Measurements from ENCODE around the gene CRIM1.

Gene CRIM1

DNA sequence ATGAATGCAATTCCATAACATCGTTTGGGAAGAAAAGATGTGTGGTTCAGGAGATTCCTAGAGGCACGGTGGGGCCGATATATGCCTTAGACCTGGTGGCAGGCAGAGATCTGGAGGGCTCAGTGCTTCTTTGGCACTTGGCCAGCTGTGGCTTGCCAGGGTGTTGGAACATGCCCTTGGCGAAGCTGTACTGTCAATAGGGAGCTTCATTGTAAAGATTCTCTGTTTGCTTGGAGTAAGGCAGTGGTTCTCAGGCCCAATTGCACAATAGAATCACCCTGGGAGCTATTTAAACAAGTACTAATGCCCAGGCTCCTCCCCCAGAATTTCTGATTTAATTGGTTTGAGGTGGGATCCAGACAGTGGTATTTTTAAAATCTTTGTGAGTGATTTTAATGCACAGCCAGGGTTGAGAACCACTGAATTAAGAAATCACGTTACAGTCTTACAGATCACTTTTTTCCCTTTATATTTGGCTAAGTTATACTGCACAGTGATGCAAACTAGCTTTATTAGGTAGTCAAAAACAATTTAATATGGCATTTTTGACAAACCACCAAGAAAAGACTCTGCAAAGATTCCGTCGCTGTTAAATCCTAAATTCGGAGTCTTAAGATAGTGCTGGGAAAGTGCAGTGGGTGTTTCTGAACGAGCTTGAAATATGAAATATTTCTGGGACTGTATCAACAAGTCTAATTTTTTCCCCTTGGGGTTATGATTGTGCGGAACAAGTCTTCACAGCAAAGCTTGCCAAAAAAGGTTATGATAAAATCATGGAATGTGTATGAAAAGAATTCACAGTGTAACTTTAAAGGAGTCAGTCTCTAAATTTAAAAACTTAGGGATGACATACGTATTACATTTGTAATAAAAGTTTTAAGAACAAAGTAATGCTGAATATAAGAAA, 78.0 kb downstream of the CRIM1 start:
- DNase-seq, result no peak

DNA sequence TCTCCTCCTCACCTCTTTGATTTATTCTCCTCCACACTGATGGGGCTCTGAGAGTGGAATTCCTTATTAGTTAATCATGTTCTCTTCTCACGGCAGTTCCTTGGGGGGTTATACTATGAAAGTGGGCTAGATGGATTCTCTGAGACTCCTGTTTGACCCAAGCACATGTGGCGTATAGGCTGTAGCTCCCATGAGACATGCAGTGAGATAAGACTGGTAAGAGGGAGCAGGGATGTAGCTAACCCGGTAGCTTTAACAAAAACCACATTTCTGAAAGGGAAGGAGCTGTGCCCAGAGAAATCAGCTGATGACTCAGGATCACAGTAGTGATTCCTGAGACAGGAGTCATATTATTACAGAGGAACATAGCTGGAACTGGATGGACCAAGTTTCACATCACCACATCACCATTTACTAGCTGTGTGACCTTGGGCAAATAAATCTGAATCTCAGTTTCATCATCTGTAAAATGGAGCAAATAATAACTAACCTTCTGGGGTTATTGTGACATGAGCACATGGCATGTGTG, 82.9 kb downstream of the CRIM1 start:
- DNase-seq, result no peak

DNA sequence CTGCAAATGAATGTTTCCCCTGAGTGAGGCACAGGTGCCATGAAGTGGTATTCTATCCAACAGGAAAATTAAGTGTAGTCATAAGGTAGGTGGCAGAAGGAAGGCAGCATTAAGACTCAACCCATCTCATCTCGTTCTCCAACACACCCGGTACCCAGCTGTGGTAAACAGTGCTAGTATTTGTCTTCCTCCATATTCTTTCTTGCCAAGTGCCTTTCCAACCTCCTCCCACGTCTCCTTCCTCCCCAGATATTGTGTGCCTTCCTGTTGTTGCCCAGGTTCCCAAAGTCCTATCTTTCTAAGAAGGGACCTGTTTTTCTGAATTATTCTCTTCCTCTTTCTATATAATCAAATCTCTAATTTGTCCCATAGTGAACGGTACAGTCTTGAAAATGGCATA, 83.5 kb downstream of the CRIM1 start:
- no peak for DNase-seq

DNA sequence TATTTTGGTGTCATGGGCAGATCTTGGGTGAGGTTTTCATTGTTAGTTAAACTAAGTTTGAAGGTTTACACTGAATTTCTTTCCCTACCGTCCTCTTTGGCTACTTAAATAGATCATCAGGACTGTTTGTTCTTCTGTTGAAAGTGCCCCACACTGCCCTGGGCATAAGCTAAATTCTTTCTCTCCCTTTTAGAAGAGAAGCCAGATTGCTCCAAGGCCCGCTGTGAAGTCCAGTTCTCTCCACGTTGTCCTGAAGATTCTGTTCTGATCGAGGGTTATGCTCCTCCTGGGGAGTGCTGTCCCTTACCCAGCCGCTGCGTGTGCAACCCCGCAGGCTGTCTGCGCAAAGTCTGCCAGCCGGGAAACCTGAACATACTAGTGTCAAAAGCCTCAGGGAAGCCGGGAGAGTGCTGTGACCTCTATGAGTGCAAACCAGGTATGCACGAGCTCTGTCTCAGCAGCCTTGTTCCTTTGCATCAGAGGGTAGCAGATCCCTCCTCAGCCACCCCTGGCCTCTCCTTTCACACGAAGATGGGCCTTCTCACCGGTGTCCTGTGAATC, 85.6 kb downstream of the CRIM1 start:
- no peak for DNase-seq

DNA sequence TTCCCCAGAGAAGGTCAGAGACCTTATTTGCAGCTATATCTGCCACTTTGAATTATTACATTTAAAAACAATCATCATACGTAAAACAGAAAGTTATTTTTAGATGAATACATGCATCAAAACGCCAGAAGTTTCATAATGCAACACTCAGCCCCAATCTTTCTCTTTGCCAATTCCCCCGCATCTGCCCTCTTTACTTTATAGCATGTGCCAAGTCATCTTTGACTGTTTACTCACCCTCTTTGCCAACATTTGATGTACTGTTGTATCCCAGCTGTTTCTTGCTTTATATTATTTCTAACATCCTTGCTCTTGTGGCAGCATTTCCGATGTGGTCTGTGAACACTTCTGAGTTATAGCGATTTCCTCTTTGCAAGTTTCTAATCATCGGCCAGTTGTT, 86.2 kb downstream of the CRIM1 start:
- no peak for DNase-seq

DNA sequence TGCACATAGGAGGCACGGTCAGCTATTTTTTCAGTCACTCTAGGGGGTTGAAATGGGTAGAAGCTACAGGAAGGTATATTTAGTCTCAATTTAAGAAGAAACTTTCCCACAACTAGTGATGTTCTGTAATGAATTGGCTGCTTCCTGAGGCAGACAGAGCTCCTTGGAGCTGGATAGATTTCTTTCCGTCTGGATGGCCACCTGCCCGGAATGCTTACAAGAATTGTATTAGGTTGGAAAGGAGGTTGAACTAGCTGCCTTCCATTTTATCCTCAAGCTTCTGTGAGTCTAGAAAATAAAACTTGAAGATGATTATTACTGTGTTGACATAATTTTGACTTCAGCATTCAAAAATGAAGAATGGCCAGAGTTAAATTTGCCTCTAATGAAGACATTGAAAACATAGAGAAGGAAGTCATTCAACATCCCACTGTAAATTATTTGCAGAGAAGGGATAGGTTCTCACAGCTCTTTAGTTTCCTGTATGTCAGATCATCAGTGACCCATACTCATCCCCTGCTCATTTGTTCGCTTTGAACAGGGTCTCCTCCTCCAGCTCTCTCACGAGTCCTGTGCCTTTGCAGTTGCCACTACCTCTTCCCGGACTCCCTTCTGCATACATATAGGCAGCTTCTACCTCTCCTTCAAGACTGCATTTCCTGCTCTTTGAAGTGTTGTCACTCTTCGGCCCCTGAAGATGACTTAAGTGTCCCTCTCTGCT, 88.8 kb downstream of the CRIM1 start:
- DNase-seq, result no peak

DNA sequence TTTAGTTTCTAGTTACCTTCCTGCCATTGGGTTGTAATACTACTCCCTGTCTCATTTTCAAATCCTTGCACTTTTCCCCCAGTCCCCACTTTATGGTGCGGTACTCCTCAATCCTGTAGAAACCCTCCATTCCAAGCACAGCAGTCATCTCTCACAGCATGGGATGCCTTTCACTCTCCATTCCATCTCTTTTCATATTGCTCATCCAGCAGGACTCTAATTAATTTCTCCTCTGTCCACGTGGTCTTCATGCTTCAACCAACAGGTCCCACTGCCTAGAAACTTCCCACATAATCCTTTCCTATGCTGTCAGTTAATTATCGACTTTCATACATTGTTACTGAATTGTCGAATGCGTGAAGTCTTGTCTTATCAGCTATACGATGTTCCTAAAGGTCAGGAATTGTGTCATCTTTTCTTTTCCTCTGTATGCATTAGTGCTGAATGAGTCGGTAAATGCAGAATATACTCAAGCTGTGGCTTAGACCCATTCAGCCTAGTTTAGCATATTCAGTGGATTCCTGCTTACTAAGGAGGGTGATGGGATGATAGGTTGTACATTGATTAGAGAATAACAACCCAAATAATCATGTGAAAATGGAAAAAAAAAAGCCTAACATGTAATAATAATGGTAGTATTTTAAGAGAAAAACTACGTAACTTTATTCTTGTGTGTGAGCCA, 89.7 kb downstream of the CRIM1 start:
- no peak for DNase-seq

DNA sequence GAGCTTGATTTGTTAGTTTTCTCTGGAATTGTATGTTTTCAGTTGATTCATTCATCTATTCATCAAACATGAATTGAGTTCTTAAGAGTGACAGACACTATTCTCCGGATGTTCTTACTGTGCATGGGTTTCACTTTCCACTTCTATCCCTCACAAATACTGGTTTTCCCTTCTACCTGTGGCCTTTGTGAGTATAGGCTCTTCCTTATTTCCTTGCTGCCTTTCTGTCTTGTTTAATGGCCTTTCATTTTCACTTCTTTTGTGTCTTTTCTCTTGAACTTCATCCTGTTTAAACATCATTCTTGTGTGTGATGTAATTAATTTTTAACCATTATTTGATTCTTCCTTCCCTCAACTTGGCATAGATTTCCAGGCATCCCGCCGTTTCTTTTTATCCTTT, 90.7 kb downstream of the CRIM1 start:
- no peak for DNase-seq

DNA sequence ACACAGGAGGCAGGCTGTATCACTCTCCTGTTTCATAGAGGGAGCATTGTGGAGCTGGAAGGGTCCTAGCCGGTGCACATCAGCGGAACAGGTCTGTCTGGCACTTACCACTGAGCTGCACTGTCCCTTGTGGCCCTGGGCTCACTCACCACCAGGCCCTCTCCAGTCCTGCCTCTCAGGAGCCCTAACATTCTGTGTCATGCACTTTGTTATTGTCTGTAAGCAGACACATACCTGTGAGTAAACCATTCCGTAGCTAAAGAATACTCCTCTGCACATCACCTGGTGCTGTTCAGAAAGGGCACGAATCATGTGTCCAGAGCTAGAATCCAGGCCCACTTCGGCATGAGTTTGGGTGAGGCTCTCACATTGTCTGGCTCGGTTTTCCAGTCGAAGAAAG, 93.6 kb downstream of the CRIM1 start:
- no peak for DNase-seq

DNA sequence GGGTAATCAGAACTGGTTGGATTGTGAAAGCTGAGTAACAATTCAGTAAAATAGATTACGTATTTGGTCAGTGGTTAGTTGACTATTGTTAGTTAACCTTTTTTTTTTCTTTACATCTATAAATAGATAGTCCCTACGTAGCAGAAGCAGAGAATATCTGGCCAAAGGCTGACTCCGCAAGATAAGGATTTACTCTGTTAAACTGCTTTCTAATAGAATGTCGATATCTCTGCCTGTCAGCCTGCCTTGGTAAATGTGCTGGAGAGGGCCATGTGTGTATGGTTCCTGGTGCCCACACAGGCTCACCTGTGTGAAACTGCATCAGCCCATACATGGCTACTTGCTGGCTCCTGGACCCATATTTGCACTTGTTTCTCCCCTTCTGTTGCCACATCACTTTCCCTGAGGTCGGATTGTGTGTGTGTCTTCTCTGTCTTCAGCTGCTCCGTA, 94.4 kb downstream of the CRIM1 start:
- DNase-seq, result no peak

DNA sequence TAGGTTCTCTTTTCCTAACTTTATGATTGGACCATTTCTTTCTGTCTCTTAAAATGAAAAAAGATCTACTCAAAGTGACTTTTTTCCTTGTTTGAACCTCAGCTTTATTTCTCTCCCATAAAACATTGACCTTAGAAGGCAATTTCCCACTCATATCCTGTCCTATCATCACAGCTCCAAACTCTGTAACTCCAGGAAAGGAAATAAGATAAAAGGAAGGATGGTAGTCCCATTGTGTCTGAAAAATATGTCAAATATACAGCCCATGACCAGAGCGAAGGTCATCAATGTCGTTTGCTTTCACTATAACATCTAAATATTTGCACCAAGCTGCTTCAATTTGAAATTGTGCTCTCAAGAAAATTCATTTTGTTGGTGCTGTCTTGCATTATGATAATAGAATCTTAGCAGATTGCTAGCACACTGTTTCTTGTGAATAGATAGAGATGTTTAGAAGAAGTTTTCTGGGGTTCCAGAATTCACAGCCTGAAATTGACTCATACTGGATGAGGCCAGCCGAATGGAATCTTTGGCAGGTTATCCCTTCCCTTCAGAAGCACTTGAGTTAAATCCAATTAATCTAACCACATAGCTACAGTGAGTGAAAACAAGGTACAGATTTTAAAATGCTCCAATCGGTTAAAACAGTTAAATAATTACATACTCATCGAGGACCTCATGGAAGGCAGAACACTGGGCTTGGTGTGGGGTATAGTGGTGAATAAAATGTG, 95.1 kb downstream of the CRIM1 start:
- DNase-seq, result no peak

DNA sequence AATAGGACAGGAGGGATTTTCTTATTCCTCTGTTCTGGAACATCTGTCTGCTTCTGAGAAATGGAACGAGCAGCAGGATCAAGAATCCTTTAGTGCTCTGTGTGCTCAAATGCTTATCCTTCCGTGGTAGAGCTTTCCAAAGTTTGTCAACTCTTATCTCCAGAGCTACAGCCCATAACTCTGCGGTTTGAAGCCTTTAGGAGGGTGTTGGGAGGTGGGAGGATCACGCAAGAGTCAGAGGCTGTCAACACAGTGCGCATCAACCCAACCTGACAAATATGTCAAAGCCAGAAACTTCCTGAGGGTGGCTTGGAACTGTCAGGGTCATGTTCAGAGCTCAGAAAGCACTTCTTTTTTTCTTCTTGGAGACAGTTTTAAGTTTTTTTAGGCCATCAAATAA, 95.9 kb downstream of the CRIM1 start:
- no peak for DNase-seq

DNA sequence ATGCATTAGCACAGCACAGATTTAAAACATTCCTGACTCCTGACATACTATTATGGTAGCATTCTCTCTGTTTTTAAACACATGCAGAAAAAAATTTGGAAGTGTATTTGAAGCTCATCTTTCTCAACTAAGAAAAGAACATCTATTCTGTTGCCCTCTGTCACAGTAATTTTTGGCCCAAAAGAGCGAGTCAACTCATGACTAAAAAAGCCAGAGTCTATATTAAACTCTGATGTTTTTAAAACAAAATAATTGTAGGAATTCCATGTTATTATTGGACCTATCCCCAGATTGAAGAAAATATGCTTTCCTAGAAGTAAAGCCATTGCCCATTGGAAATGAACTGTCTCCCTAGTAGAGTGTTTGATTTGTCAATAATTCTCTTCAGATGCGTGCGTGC, 96.7 kb downstream of the CRIM1 start:
- DNase-seq, result no peak

DNA sequence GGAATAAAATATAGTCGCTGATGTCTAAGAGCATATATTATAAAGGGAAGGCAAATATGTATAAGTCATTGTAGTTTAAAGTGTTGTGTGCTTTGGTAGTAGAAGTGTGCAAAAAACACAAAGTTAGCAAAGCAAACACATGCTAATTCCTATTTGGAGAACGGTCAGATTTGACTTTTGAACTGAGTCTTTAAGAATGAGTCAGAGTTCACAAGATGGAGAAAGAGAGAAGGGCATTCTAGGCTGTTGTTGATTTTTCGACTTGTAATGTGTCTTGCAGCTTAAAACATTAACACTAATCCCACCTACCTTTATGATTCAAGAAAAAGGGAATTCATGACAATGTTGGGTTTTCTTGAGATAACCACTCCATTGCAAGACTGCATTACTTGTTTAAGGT, 98.1 kb downstream of the CRIM1 start:
- DNase-seq, result no peak

DNA sequence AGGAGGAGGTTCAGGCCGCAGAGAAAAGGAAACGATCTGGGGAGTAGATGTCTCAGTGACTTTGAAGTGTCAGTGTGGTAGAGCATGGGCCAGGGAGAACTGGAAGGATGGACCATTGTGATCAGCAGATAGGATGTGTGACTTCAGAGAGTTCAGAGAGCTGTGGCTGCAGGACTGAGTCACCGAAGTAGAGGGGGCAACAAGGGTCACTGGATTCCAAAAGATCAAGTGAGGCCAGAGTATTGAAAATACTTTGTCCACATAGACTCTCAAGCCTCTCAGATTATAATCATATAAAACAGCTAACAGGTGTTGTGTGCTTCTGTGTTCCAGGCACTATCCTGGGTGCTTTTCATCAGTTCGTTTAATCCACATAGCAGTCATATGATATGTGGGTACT, 99.4 kb downstream of the CRIM1 start:
- no peak for DNase-seq

DNA sequence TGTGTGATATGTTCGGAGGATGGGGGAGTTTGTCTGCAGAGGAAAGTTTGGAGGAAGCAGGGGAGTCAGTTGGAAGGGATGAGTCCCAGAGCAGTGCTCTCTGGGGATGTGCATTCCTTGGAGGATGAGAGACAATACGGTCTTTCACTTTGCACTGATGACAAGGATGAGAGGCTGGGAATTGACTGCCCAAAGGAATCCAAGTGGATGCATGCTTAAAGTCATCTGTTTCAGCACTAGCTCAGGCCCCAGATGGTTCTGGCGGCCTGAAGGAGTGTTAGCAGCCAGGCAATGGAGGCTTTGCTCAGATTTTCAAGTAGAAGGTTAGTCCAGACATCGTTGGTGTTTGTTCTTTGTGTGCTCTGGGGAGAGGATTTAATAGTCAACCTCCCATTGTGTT, 100.2 kb downstream of the CRIM1 start:
- DNase-seq, result no peak

DNA sequence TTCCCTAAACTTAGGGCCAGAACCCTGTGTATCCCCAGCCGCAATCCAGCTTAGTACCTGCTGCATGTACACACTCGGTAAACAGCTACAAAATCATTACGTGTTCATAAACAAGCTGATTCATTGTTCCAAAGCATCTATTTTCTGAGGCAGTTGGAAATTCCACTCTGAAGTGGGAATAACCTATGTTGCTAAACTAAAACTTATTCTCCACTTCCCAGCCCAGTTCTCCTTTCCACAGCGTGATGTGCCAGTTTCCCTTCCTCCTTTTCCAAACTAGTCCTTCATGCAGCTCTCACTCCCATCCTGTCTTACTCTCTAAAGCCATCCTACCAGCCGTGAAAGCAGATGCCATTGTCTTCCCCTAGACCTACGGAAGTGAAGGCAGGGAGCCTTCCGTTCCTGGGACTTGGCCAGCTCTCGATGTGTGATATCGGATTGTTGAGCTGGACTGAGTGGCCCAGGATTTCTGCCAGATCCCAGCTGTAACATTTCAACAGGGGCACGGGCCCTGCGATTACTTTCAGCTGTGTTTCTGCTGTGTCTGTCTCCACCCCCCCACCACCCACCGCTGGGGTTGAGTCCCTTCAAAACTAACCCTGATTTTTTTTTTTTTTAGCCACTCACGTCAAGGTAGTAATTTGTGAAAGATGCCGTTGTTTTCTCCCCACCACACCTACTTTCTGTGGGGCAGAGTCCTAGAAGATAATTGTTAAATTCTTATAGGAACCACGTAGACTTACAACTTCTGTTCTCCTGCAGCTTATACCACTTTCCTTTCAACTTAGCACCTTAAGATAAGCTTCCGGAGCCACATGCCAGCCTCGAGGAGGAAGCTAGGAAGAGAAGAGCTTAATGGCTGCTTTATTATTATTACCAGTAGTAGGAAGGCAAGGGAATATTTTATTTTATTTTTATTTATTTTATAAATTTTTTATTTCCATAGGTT, 100.9 kb downstream of the CRIM1 start:
- no peak for DNase-seq

DNA sequence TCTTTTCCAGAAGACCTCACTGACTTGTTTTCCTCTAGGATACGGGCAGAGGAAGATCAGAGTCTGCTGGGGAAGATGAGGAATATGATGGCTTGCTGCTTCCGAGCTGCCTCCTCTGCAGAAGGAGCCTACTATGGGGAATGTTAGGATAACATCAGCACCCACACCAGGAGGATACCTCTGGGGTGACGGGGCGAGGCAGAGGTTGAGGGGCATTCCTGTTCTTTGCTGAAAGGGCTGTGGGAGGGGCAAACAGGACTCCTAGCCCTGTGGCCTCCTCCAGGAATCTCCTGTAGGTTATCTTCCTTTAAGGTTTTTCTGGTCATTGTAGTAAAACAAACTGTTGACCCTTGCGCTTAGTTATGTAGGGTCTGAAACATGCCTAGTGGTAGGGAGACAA, 102.5 kb downstream of the CRIM1 start:
- DNase-seq, result no peak

DNA sequence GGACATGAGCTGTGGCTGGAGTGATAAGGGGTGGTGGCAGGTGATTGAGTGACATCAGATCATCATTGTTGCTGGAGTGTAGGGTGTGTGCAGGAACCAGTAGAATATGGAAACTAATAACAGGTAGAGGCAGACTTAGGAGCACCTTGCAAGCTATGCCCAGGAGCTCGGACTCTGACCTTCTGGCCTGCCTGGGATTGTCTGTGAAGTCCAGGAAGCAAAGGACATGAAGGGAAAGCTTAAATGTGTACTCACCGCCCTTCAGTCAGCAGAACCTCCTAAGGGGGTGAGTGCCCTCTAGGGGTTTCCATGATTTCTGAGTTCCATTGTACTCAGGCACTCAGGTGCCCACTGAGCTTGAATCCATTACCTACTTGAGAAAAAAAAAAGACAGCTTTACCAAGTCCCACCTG, 104.2 kb downstream of the CRIM1 start:
- peak; percentile 63 for DNase-seq

DNA sequence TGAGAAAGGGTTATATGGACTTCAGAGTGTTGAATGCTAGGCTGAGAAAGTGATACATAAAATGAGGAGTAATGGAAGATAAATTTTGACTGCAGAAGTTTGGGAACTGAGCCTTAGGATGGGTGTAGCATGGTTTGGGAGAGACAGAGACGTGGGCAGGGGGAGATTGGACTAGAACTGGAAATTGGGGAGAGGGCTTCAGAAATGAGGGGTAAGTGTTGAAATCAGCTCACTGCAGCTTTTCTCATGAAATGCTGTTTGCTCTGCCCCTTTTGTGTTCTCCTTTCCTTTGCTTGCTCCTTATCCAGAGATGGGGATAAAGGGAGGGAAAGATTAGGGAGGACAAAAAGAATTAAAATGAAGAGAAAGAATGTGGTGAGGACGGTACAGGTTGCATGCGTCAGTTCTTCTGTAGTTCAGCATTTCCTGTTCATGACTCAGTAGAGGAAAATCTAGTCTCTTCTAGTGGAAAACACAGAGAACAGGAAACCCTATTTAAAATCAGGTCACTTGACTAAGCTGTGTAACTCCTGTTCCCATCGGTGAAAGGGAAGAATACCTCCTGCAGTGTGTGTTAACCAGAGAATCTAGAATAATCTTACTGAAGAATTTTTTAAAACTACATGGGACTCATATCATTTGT, 105.6 kb downstream of the CRIM1 start:
- DNase-seq, result no peak
